GM12872 (cell line): ENCODE measurements around the gene GPR84.
A peak's percentile ranks its signal among the peaks of the same experiment; 100 is the strongest.

Experiments
- CTCF ChIP-seq: IDR thresholded peaks from 3 replicates; pipeline ENCODE4 v1.5.1; 2011; ENCODE audit warnings: low read depth, mild to moderate bottlenecking, low read length, moderate library complexity; ENCODE audit not compliant: insufficient read depth

GPR84 gene

GRCh38 chr12:54384591-54385041 is 20.3 kb upstream of the GPR84 start, which contains the start of gene ZNF385A:
ZNF385A (minus strand) TSS chr12:54384733; CDS start chr12:54384514, 219 bp downstream.
- TF ChIP-seq CTCF: no peak

GRCh38 chr12:54383041-54383609 is 18.8 kb upstream of the GPR84 start:
- TF ChIP-seq CTCF: no peak

GRCh38 chr12:54381136-54381535 is 16.9 kb upstream of the GPR84 start:
- no peak for TF ChIP-seq CTCF

GRCh38 chr12:54379398-54380201 is 15.3 kb upstream of the GPR84 start:
- peak; percentile 100 for TF ChIP-seq CTCF

GRCh38 chr12:54378796-54379397 is 14.6 kb upstream of the GPR84 start:
- no peak for TF ChIP-seq CTCF

- no peak for TF ChIP-seq CTCF
These were observed 13.7 kb upstream of the GPR84 start for GRCh38 chr12:54377797-54378515.

GRCh38 chr12:54377007-54377406 is 12.7 kb upstream of the GPR84 start:
- no peak for TF ChIP-seq CTCF
